PFSK-1 (cell line): ENCODE results near the gene DKKL1.

Experiments
- FOXP2 ChIP-seq: optimal IDR thresholded peaks from 2 replicates; pipeline ENCODE3; 2011; ENCODE audit warnings: borderline replicate concordance, control low read depth, inconsistent platforms; ENCODE audit not compliant: insufficient read depth; ENCODE audit errors: extremely low read length, extremely low read depth
- POLR2AphosphoS5 ChIP-seq: IDR thresholded peaks from 2 replicates; pipeline ENCODE4 v1.6.1; 2012; ENCODE audit warnings: low read depth, mild to moderate bottlenecking, control low read depth, low read length, moderate library complexity
- SIN3A ChIP-seq: IDR thresholded peaks from 2 replicates; pipeline ENCODE4 v1.6.1; 2012; ENCODE audit warnings: mild to moderate bottlenecking, low read length, moderate library complexity, borderline replicate concordance; ENCODE audit not compliant: insufficient read depth
- TAF1 ChIP-seq: IDR thresholded peaks from 2 replicates; pipeline ENCODE4 v1.6.1; 2012; ENCODE audit warnings: low read length, control low read depth, borderline replicate concordance; ENCODE audit not compliant: insufficient read depth
- TF ChIP-seq, protein P1 (sequence below), 2 experiments: IDR thresholded peaks; 2 replicates each; pipeline versions ENCODE4 v1.6.1 to v1.8.0; 2011 to 2012; ENCODE audit warnings: low read depth in 2 of 2, low read length in 2 of 2, control low read depth in 1 of 2, inconsistent platforms in 1 of 2, mild to moderate bottlenecking in 1 of 2, moderate library complexity in 1 of 2; ENCODE audit not compliant: insufficient read depth in 1 of 2

Gene DKKL1

DNA sequence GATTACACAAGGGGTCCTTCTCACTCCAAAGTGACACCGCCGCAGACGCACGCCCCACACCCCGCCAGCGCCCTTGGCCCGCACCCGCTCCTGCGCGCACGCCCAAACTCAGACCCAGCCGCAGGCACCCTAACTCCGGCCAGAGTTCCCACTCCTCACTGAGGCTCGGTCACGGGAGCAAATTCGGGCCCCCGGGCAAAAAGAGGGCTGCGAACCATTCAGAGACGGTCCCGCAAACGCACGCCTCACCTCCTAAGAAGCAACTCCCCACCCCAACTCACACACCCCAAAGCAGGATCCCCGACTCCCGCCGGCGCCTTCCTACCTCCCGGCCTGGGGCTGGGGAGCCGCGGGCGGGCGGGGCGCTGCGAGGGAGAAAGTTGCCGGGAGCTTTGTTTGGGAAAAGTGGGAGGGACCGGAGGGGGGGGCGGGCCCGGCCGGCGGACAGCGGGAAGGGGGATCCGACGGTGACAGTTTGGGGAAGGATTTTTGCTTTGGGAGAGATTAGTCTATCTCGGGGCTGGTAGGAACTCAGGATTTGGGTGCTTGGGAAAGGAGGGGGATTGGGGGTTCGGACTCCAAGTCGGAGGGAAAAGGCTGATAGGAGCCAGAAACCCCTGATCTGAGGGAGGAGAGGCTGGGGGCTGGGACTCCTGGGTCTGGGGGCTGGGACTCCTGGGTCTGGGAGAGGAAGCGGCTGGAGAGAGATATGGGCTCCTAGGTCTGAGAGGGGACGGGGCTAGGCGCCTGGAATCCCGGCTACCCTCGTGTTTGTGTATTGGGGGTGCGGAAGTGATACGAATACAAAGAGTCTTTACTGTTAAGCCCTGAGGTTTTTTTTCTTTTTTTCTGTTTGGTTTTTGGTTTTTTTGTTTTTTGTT, 1.4 kb upstream of the DKKL1 start, which contains the start of gene TEAD2:
Gene TEAD2, minus strand, starts transcription at position 369 of the 881 bp plus-strand sequence. CDS start 2,341 bp downstream, outside the sequence.
- peak; percentile 44; the same call in 1 of the 2 replicates for TF ChIP-seq POLR2AphosphoS5
- TF ChIP-seq FOXP2, result no peak
- TF ChIP-seq SIN3A, result no peak

DNA sequence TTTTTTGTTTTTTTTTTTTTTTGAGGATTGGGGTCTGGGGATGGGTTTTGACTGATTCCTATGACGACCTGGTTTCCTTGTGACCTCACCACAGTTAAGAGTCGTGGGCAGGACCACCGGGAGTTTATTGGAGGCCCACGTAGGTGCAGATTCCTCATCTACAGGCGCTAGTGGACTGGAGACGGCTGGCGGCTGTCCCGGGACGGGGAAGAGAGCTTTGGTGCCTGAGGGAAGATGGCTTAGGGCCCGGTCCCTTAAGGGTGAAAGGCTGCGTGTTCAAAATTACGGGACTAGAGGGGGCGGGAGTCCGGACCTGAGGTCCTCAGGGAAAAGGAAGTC, 779 bp upstream of the DKKL1 start:
- TF ChIP-seq TAF1 (no peak), SIN3A (no peak), POLR2AphosphoS5 (no peak), FOXP2 (no peak)

DNA sequence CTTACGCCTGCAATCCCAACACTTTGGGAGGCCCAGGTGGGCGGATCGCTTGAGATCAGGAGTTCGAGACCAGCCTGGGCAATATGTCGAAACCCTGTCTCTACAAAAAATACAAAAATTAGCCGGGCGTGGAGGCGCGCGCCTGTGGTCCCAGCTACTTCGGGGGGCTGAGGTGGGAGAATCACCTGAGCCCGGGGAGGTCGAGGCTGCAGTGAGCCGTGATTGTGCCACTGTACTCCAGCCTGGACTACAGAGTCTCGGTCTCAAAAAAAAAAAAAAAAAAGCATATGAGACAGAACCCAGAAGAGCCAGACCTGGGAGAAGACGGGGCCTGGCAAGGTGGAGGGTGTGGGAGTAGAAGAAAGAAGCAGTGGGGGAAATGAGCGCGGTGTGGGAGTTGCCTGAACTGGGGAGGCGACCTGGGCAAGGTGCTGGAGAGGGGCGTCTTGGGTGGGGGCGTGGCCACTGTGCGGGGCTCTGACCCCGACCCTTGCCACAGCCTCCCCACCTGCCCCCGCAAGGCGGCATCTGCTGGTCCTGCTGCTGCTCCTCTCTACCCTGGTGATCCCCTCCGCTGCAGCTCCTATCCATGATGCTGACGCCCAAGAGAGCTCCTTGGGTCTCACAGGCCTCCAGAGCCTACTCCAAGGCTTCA, 533 bp downstream of the DKKL1 start:
- no peak for TF ChIP-seq POLR2AphosphoS5
- no peak for TF ChIP-seq TAF1
- TF ChIP-seq, protein P1, sequence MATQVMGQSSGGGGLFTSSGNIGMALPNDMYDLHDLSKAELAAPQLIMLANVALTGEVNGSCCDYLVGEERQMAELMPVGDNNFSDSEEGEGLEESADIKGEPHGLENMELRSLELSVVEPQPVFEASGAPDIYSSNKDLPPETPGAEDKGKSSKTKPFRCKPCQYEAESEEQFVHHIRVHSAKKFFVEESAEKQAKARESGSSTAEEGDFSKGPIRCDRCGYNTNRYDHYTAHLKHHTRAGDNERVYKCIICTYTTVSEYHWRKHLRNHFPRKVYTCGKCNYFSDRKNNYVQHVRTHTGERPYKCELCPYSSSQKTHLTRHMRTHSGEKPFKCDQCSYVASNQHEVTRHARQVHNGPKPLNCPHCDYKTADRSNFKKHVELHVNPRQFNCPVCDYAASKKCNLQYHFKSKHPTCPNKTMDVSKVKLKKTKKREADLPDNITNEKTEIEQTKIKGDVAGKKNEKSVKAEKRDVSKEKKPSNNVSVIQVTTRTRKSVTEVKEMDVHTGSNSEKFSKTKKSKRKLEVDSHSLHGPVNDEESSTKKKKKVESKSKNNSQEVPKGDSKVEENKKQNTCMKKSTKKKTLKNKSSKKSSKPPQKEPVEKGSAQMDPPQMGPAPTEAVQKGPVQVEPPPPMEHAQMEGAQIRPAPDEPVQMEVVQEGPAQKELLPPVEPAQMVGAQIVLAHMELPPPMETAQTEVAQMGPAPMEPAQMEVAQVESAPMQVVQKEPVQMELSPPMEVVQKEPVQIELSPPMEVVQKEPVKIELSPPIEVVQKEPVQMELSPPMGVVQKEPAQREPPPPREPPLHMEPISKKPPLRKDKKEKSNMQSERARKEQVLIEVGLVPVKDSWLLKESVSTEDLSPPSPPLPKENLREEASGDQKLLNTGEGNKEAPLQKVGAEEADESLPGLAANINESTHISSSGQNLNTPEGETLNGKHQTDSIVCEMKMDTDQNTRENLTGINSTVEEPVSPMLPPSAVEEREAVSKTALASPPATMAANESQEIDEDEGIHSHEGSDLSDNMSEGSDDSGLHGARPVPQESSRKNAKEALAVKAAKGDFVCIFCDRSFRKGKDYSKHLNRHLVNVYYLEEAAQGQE (IDR thresholded peaks at IDR 0.05; ENCODE audit: insufficient read depth in 1 of 2, low read depth in 2 of 2, low read length in 2 of 2), result no peak
- no peak for TF ChIP-seq FOXP2

DNA sequence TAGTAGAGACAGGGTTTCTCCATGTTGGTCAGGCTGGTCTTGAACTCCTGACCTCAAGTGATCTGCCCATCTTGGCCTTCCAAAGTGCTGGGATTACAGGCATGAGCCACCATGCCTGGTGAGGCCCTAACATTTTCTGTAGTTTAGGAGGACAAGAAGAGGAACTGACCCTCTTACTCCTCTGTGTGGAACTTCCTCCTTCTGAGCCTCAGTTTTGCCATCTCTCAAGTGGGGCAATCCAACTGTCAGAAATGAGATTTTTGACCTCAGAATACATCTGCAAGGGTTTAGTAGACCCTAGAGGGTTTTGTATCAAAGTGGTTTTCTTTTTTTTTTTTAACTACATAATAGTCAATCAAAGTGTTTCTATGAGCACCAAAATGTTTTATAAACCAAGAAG, 2.4 kb downstream of the DKKL1 start:
- TF ChIP-seq SIN3A (no peak), FOXP2 (no peak), POLR2AphosphoS5 (no peak), TAF1 (no peak)
- TF ChIP-seq, protein P1 (IDR thresholded peaks at IDR 0.05; ENCODE audit: insufficient read depth in 1 of 2, low read depth in 2 of 2, low read length in 2 of 2), result no peak

DNA sequence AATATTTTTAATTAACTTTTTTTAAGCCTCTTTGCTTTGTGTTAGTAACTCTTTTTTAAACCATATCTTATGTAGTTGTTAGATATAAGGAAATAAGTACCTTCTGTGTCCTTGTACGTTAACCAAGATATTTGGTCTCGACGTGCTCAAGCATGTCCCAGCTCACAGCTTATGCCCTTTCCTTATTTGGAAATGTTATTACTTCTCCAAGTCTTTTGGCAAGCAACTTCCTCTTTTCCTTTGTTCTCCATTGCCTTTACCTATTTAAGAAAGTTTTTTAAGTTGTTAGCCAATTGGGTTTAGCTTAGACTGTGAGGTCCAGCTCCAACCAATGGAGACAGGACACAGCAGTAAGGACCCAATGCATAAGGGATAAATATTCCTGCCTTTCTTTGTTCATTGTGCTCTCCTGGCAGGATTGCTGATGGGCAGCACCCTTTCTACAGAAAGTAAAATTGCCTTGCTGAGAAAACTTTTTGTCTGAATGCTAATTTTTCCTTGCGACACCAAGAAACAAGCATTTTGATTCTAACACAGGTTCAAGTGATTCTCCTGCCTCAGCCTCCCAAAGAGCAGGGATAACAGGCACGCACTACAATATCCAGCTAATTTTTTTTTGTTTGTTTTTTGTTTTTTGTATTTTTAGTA, 5.2 kb downstream of the DKKL1 start:
- TF ChIP-seq POLR2AphosphoS5 (no peak), TAF1 (no peak), SIN3A (no peak), FOXP2 (no peak)
- TF ChIP-seq, protein P1 (IDR thresholded peaks at IDR 0.05; ENCODE audit: insufficient read depth in 1 of 2, low read depth in 2 of 2, low read length in 2 of 2), result no peak
